Kidney glomerular epithelial cell (primary cell): ENCODE results near the gene GBP5.
"Not testable (repeated sequence)": the region's sequence is repeated elsewhere in the genome, so short reads cannot be mapped to it uniquely, and the experiment has no call there.

Experiments
- DNase-seq: peaks from one replicate; lab custom pipeline; 2025; lab: John Stamatoyannopoulos, UW

Gene GBP5

GRCh38 chr1:89272269-89273041, at the start of gene GBP5:
Gene GBP5, minus strand, starts transcription at chr1:89272860. Its CDS starts 3,305 bp downstream, at chr1:89269555.
- DNase-seq = not testable (repeated sequence)

- DNase-seq = no peak
These were observed 49.7 kb upstream of the GBP5 start for GRCh38 chr1:89322402-89322801.

GRCh38 chr1:89312572-89312971, 39.9 kb upstream of the GBP5 start:
- DNase-seq = no peak

GRCh38 chr1:89311757-89312156, 39.1 kb upstream of the GBP5 start:
- peak; percentile 18 for DNase-seq

GRCh38 chr1:89310976-89311375, 38.3 kb upstream of the GBP5 start:
- DNase-seq = no peak

GRCh38 chr1:89310505-89310904, 37.8 kb upstream of the GBP5 start:
- DNase-seq = peak; percentile 7

GRCh38 chr1:89309828-89310227, 37.2 kb upstream of the GBP5 start:
- no peak for DNase-seq

GRCh38 chr1:89306273-89306672, 33.6 kb upstream of the GBP5 start:
- no peak for DNase-seq

- DNase-seq = no peak
These were observed 32.8 kb upstream of the GBP5 start for GRCh38 chr1:89305493-89305892.

GRCh38 chr1:89304572-89305230, 32.0 kb upstream of the GBP5 start:
- no peak for DNase-seq

- no peak for DNase-seq
These were observed 30.2 kb upstream of the GBP5 start for GRCh38 chr1:89302697-89303332.

- DNase-seq = peak; percentile 34
These were observed 27.2 kb upstream of the GBP5 start for GRCh38 chr1:89299739-89300463.

GRCh38 chr1:89298461-89298860, 25.8 kb upstream of the GBP5 start:
- no peak for DNase-seq

GRCh38 chr1:89295187-89295586, 22.5 kb upstream of the GBP5 start:
- DNase-seq = no peak

- DNase-seq = no peak
These were observed 18.6 kb upstream of the GBP5 start for GRCh38 chr1:89291276-89291675.

- no peak for DNase-seq
These were observed 15.3 kb upstream of the GBP5 start for GRCh38 chr1:89288051-89288340.

GRCh38 chr1:89287181-89288050, 14.8 kb upstream of the GBP5 start:
- no peak for DNase-seq

- DNase-seq = no peak
These were observed 14.0 kb upstream of the GBP5 start for GRCh38 chr1:89286549-89287180.

- DNase-seq = no peak
These were observed 13.2 kb upstream of the GBP5 start for GRCh38 chr1:89285745-89286380.

- DNase-seq = not testable (repeated sequence)
These were observed 11.6 kb upstream of the GBP5 start for GRCh38 chr1:89284078-89284763.
